Measurements from ENCODE around the gene PLA2G6.
"Not testable (repeated sequence)": the region's sequence is repeated elsewhere in the genome, so short reads cannot be mapped to it uniquely, and the experiment has no call there.

The PLA2G6 gene

GRCh38 chr22:38187413-38188212, 6.0 kb upstream of the PLA2G6 start:
- no peak for DNase-seq

GRCh38 chr22:38186429-38186828, 4.8 kb upstream of the PLA2G6 start:
- no peak for DNase-seq

- no peak for DNase-seq
Observed at GRCh38 chr22:38184788-38185187, 3.2 kb upstream of the PLA2G6 start.

GRCh38 chr22:38180841-38181452, 683 bp downstream of the PLA2G6 start:
- no peak for DNase-seq

GRCh38 chr22:38178605-38178937, 3.1 kb downstream of the PLA2G6 start:
- not testable (repeated sequence) for DNase-seq

- DNase-seq: no peak
Observed at GRCh38 chr22:38177926-38178604, 3.6 kb downstream of the PLA2G6 start.

- not testable (repeated sequence) for DNase-seq
Observed at GRCh38 chr22:38177571-38177925, 4.1 kb downstream of the PLA2G6 start.

- DNase-seq: no peak
Observed at GRCh38 chr22:38177044-38177443, 4.6 kb downstream of the PLA2G6 start.

GRCh38 chr22:38176170-38176741, 5.4 kb downstream of the PLA2G6 start:
- DNase-seq: no peak

GRCh38 chr22:38175206-38176118, 6.2 kb downstream of the PLA2G6 start:
- DNase-seq: no peak

GRCh38 chr22:38174626-38175025, 7.0 kb downstream of the PLA2G6 start:
- DNase-seq: no peak

- DNase-seq: no peak
Observed at GRCh38 chr22:38173641-38173906, 8.1 kb downstream of the PLA2G6 start.

- no peak for DNase-seq
Observed at GRCh38 chr22:38172832-38173640, 8.6 kb downstream of the PLA2G6 start.

- DNase-seq: no peak
Observed at GRCh38 chr22:38171927-38172831, 9.5 kb downstream of the PLA2G6 start.

GRCh38 chr22:38170469-38170868, 11.2 kb downstream of the PLA2G6 start:
- no peak for DNase-seq

- no peak for DNase-seq
Observed at GRCh38 chr22:38169116-38169515, 12.5 kb downstream of the PLA2G6 start.

GRCh38 chr22:38167988-38168407, 13.6 kb downstream of the PLA2G6 start:
- DNase-seq: no peak

- no peak for DNase-seq
Observed at GRCh38 chr22:38165922-38166593, 15.6 kb downstream of the PLA2G6 start.

- DNase-seq: no peak
Observed at GRCh38 chr22:38164551-38164918, 17.1 kb downstream of the PLA2G6 start.

GRCh38 chr22:38163844-38164550, 17.6 kb downstream of the PLA2G6 start:
- DNase-seq: no peak

Measured in NCI-H510A (cell line).